Measurements from ENCODE around the gene GSTO1. TPM values are rescaled to one million over a fixed set of nuclear protein-coding genes. Genes with fewer than 3 reads are reported as not detected.

Gene GSTO1
- total and polyA plus RNA-seq, 2 experiments from 2014 or later = 52.5 to 182 TPM

DNA sequence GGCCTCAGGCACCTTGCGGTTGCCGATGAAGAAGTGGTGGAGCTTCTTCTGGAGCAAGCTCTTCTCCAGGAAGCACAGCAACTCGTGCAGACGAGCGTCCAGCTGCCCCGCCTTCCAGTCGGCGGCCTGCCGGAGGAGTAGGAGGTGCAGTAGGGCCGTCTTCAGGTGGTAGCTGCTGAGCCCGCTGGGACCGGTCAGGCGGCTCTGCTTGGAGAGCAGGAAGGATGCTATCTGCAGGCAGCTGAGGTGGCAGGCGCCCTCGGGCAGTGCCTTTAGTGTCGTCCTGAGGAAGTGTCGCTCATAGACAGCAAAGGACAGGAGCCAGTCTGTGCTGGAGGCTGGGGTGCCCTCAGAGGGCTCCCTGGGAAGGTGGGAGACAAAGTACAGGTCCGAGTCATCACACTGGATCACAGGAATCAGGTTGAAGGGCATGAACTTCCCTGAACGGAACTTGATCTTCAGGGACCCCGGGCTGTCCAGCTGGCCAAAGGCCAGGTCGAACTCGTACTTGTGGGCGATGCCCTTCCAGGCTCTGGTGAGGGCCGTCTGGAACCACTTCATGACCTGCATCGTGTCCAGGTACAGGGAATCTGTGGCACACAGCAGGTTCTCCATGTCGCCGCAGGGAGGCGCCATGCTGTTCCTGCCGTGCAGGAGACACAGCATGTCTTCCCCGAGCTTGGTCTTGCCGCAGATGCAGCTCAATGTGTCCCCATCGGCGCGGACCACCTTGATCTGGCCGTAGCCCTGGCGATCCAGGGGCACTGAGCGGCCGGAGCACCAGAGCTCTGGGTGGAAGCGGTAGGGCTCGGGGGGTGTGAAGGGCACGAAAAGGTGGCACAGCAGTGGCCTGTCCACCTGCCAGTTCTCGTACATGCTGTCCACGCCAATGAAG, 60.1 kb downstream of the GSTO1 start:
- Histone ChIP-seq H3K4me1 (ENCODE audit: insufficient read depth) (peaks cover 26% of the 10 kb centered on the region), H3K36me3 (ENCODE audit: insufficient read depth) (no peaks in the 10 kb centered on the region), H3F3A (replicated peaks; ENCODE audit: low read depth) (no peaks in the 10 kb centered on the region), H2AFZ (no peak overlapping the region), H3K79me2 (replicated peaks; ENCODE audit: insufficient read depth) (peaks cover 35% of the 10 kb centered on the region), H4K20me1 (replicated peaks; ENCODE audit: insufficient read depth) (peaks cover 23% of the 10 kb centered on the region), H3K9me2 (ENCODE audit: insufficient read depth) (no peaks in the 10 kb centered on the region), H3K27ac (ENCODE audit: low read depth) (no peak overlapping the region), H3K4me3 (no peak overlapping the region), H3K4me2 (no peak overlapping the region), H3K27me3 (ENCODE audit: insufficient read depth) (no peaks in the 10 kb centered on the region)
- Mint-ChIP-seq H3K27me3 (ENCODE audit: insufficient read depth, low read depth, poor library complexity) (peaks cover 16% of the 10 kb centered on the region), H3K9me3 (no peaks in the 10 kb centered on the region; the same call in 2 of the 3 replicates), H3K4me3 (no peak overlapping the region), H3K27ac (no peak overlapping the region), H3K4me1 (peaks cover 31% of the 10 kb centered on the region), H3K36me3 (ENCODE audit: low read depth) (peaks cover 49% of the 10 kb centered on the region)
- ATAC-seq (no peak), DNase-seq (ENCODE audit: low spot score) (no peak)
- TF ChIP-seq, protein P1, sequence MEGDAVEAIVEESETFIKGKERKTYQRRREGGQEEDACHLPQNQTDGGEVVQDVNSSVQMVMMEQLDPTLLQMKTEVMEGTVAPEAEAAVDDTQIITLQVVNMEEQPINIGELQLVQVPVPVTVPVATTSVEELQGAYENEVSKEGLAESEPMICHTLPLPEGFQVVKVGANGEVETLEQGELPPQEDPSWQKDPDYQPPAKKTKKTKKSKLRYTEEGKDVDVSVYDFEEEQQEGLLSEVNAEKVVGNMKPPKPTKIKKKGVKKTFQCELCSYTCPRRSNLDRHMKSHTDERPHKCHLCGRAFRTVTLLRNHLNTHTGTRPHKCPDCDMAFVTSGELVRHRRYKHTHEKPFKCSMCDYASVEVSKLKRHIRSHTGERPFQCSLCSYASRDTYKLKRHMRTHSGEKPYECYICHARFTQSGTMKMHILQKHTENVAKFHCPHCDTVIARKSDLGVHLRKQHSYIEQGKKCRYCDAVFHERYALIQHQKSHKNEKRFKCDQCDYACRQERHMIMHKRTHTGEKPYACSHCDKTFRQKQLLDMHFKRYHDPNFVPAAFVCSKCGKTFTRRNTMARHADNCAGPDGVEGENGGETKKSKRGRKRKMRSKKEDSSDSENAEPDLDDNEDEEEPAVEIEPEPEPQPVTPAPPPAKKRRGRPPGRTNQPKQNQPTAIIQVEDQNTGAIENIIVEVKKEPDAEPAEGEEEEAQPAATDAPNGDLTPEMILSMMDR (conservative IDR thresholded peaks at IDR 0.05; ENCODE audit: low read depth in 2 of 2) = peak; percentile 22 to 65
- TF ChIP-seq, protein P2, sequence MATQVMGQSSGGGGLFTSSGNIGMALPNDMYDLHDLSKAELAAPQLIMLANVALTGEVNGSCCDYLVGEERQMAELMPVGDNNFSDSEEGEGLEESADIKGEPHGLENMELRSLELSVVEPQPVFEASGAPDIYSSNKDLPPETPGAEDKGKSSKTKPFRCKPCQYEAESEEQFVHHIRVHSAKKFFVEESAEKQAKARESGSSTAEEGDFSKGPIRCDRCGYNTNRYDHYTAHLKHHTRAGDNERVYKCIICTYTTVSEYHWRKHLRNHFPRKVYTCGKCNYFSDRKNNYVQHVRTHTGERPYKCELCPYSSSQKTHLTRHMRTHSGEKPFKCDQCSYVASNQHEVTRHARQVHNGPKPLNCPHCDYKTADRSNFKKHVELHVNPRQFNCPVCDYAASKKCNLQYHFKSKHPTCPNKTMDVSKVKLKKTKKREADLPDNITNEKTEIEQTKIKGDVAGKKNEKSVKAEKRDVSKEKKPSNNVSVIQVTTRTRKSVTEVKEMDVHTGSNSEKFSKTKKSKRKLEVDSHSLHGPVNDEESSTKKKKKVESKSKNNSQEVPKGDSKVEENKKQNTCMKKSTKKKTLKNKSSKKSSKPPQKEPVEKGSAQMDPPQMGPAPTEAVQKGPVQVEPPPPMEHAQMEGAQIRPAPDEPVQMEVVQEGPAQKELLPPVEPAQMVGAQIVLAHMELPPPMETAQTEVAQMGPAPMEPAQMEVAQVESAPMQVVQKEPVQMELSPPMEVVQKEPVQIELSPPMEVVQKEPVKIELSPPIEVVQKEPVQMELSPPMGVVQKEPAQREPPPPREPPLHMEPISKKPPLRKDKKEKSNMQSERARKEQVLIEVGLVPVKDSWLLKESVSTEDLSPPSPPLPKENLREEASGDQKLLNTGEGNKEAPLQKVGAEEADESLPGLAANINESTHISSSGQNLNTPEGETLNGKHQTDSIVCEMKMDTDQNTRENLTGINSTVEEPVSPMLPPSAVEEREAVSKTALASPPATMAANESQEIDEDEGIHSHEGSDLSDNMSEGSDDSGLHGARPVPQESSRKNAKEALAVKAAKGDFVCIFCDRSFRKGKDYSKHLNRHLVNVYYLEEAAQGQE (IDR thresholded peaks at IDR 0.05; ENCODE audit: unreplicated experiment) = no peak
- TF ChIP-seq JUNB (IDR thresholded peaks at IDR 0.05; ENCODE audit: unreplicated experiment) = no peak

DNA sequence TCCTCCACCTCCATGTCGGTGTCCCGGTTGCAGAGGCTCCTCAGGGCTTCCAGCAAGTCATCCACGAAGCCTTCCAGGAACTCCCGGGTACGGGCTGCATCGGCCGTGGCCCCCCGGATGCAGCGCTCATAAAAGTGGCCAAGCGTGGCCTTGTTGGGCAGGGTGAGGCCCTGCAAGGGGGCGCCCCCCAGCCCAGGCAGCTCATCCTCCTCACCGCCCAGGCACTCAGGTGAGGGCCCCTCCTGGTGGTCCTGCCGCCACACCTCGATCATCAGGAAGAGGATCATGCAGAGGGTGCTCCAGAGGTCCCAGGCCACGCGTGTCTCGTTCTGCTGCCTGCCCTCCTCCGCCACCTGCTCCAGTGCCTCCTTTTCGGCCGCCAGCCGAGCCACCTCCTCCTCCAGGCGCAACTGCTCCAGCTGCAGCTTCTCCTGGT, 60.8 kb downstream of the GSTO1 start:
- no peaks in the 10 kb centered on the region for H3K9me2 ChIP-seq (ENCODE audit: insufficient read depth)
- H3K4me3 ChIP-seq = no peak overlapping the region
- H2AFZ ChIP-seq = no peak overlapping the region
- Mint-ChIP-seq H3K27ac (no peak overlapping the region), H3K4me3 (no peak overlapping the region), H3K4me1 (peaks cover 37% of the 10 kb centered on the region), H3K9me3 (no peaks in the 10 kb centered on the region; the same call in 2 of the 3 replicates), H3K27me3 (ENCODE audit: insufficient read depth, low read depth, poor library complexity) (peaks cover 13% of the 10 kb centered on the region), H3K36me3 (ENCODE audit: low read depth) (peaks cover 53% of the 10 kb centered on the region)
- no peaks in the 10 kb centered on the region for H3K27me3 ChIP-seq (ENCODE audit: insufficient read depth)
- DNase-seq (ENCODE audit: low spot score) (no peak), ATAC-seq (no peak)
- H3K79me2 ChIP-seq (replicated peaks; ENCODE audit: insufficient read depth) = peaks cover 42% of the 10 kb centered on the region
- H3K4me1 ChIP-seq (ENCODE audit: insufficient read depth) = peaks cover 32% of the 10 kb centered on the region
- peaks cover 23% of the 10 kb centered on the region for H4K20me1 ChIP-seq (replicated peaks; ENCODE audit: insufficient read depth)
- no peaks in the 10 kb centered on the region for H3K36me3 ChIP-seq (ENCODE audit: insufficient read depth)
- H3F3A ChIP-seq (replicated peaks; ENCODE audit: low read depth) = no peaks in the 10 kb centered on the region
- no peak for TF ChIP-seq JUNB (IDR thresholded peaks at IDR 0.05; ENCODE audit: unreplicated experiment)
- TF ChIP-seq EZH2 (IDR thresholded peaks at IDR 0.05; ENCODE audit: low read depth, unreplicated experiment) = no peak
- TF ChIP-seq, protein P3, sequence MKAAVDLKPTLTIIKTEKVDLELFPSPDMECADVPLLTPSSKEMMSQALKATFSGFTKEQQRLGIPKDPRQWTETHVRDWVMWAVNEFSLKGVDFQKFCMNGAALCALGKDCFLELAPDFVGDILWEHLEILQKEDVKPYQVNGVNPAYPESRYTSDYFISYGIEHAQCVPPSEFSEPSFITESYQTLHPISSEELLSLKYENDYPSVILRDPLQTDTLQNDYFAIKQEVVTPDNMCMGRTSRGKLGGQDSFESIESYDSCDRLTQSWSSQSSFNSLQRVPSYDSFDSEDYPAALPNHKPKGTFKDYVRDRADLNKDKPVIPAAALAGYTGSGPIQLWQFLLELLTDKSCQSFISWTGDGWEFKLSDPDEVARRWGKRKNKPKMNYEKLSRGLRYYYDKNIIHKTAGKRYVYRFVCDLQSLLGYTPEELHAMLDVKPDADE (IDR thresholded peaks at IDR 0.05) = no peak
- no peak for TF ChIP-seq POLR2AphosphoS5 (IDR thresholded peaks at IDR 0.05; ENCODE audit: low read depth)
- TF ChIP-seq STAT1 (IDR thresholded peaks at IDR 0.05; ENCODE audit: unreplicated experiment) = no peak
- TF ChIP-seq, protein P2 (IDR thresholded peaks at IDR 0.05; ENCODE audit: unreplicated experiment) = no peak
- no peak for TF ChIP-seq CREB1 (CRISPR knock-in tag; IDR thresholded peaks at IDR 0.05; ENCODE audit: low read depth)
- no peak overlapping the region for H3K27ac ChIP-seq (ENCODE audit: low read depth)
- H3K4me2 ChIP-seq = no peak overlapping the region

Data from GM23338 (cell line).